Measurements from ENCODE around the gene MRPS7. TPM values are rescaled to one million over a fixed set of nuclear protein-coding genes. Genes with fewer than 3 reads are reported as not detected.

MRPS7 gene
- total and polyA plus RNA-seq, 2 of the 8 experiments (the other 6 are each of a cell fraction or from before 2014, with no cell fraction given), result 63.4 to 79.4 TPM

DNA sequence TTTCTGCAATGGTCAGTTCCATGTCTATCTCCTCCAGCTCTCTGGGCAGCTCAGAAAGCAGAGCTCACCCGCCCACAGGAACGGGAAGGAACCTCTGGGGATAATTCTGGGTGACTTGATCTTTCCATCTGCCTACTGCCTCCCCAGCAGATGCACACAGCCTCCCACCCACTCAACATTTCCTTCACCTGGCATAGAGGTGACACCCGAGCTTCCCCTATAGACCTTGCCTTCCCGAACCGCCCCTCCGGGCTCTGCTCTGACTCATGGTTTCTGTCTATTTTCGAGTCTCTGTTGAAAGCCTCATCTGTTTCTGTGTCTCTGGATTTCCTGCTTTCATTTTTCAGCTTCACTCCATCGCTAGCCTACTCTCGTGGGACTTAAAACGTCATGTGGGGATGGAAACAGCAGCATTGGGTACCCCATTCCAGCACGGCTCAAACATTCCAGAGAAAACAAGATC, 11.6 kb upstream of the MRPS7 start:
- peaks cover 0 to 31% of the 10 kb centered on the region in 2 experiments; a peak in 2 of 4 replicates for H3K79me2 ChIP-seq (ENCODE audit: control insufficient read depth in 1 of 2, insufficient read depth in 2 of 2, low read length in 2 of 2)
- 86% methylated on average over 11 of the region's 11 CpGs; no CpG with 5 or more reads in 1 of the 2 experiments for WGBS, 2 experiments (ENCODE audit: extremely low coverage in 1 of 2, insufficient coverage in 1 of 2, insufficient read length in 1 of 2, insufficient replicate concordance in 2 of 2, low coverage in 1 of 2, low lambda C conversion rate in 2 of 2, missing lambda C conversion rate in 1 of 2)
- H3K9ac ChIP-seq (replicated peaks in 1 of 4; ENCODE audit: extremely low read depth in 1 of 4, low read depth in 3 of 4, low read length in 3 of 4), result no peak overlapping the region; a peak in 1 of 7 replicates
- no peak overlapping the region for H3K14ac ChIP-seq (ENCODE audit: insufficient read length)
- TF ChIP-seq TAF7 (optimal IDR thresholded peaks at IDR 0.05; ENCODE audit: borderline replicate concordance, low read depth, low read length) (no peak), JUND (IDR thresholded peaks at IDR 0.05; ENCODE audit: low read length) (no peak)
- no peak overlapping the region for H2BK120ac ChIP-seq (replicated peaks; ENCODE audit: low read depth, low read length)
- peak overlapping the region in 1 of 2 experiments; percentile 14; a peak in 1 of 4 replicates for H3K4me2 ChIP-seq (ENCODE audit: insufficient read depth in 1 of 2, low read depth in 2 of 2, low read length in 2 of 2)
- H3K36me3 ChIP-seq (ENCODE audit: control insufficient read depth in 2 of 4, insufficient read depth in 4 of 4, low read length in 3 of 4), result peaks cover 2 to 14% (median 6%) of the 10 kb centered on the region in 4 experiments; a peak in 3 of 8 replicates
- H3K79me1 ChIP-seq (ENCODE audit: low read depth, low read length), result peaks cover 8% of the 10 kb centered on the region
- H3K4ac ChIP-seq (replicated peaks; ENCODE audit: insufficient read length, low read depth, low read length), result no peak overlapping the region
- ChIA-PET POLR2A (ENCODE audit: partially characterized antibody) (interaction anchor here (0.6 to 5.0 kb wide), 7 partner anchors 10 to 271 kb away, joined by 3 to 49 read pairs (median 3); partner anchors contain the start of genes GGA3, MRPS7 and SUMO2), CTCF (ENCODE audit: partially characterized antibody) (interaction anchor here (0.6 to 16.5 kb wide), 4 partner anchors 10 to 322 kb away, joined by 3 to 369 read pairs (median 46); partner anchors contain the start of genes GGA3, MIF4GD and MRPS7)
- no peak overlapping the region for H4K5ac ChIP-seq (ENCODE audit: insufficient read length, low read depth, low read length)
- no peak overlapping the region for H3K4me3 ChIP-seq (ENCODE audit: extremely low read depth in 1 of 4, insufficient read depth in 2 of 4, low read depth in 3 of 4, low read length in 4 of 4)
- H2BK12ac ChIP-seq (ENCODE audit: low read depth, low read length), result 0 out of 2 replicates have a peak overlapping the region, but pooled peaks have one; percentile 18
- H3K27me3 ChIP-seq (replicated peaks in 1 of 4; ENCODE audit: control insufficient read depth in 3 of 4, extremely low read depth in 1 of 4, insufficient read depth in 3 of 4, low read length in 3 of 4), result no peaks in the 10 kb centered on the region
- H3K23me2 ChIP-seq (ENCODE audit: low read depth, low read length), result no peaks in the 10 kb centered on the region
- no peak overlapping the region for H2BK15ac ChIP-seq (ENCODE audit: low read length)
- H2BK5ac ChIP-seq (ENCODE audit: low read depth, low read length), result no peak overlapping the region
- no peak overlapping the region for H2BK20ac ChIP-seq (ENCODE audit: low read length)
- H3K18ac ChIP-seq (ENCODE audit: extremely low read depth, low read length), result no peak overlapping the region
- peak overlapping the region; percentile 1 for H4K91ac ChIP-seq (replicated peaks; ENCODE audit: insufficient read length, low read length)
- H3K4me1 ChIP-seq (replicated peaks in 1 of 4; ENCODE audit: control insufficient read depth in 3 of 4, insufficient read depth in 4 of 4, low read length in 3 of 4), result peaks cover 0 to 7% (median under 1%) of the 10 kb centered on the region in 4 experiments; a peak in 3 of 7 replicates
- no peak overlapping the region for H3K27ac ChIP-seq (ENCODE audit: low read depth, low read length)
- H3K56ac ChIP-seq (replicated peaks; ENCODE audit: insufficient read length, low read depth, low read length), result no peak overlapping the region
- H3K23ac ChIP-seq (ENCODE audit: insufficient read length), result no peak overlapping the region
- FAIRE-seq, result no peak
- DNase-seq (ENCODE audit: low read depth in 1 of 2, low spot score in 2 of 2), result no peak
- no peak overlapping the region; the same call in 1 of the 2 replicates for H4K8ac ChIP-seq (ENCODE audit: extremely low read depth, insufficient read depth, low read length)
- no peak overlapping the region for H2AK5ac ChIP-seq (ENCODE audit: low read depth, low read length)
- H4K20me1 ChIP-seq (replicated peaks in 1 of 2; ENCODE audit: control insufficient read depth in 1 of 2, insufficient read depth in 2 of 2, low read length in 2 of 2), result peaks cover 6 to 8% of the 10 kb centered on the region in 2 experiments
- H3K9me3 ChIP-seq (ENCODE audit: insufficient read depth in 2 of 2, low read depth in 1 of 2, low read length in 1 of 2), result no peaks in the 10 kb centered on the region
- H2AFZ ChIP-seq (ENCODE audit: low read length), result no peak overlapping the region
